DOHH2 (cell line): ENCODE measurements around the gene RUFY4.
"Not testable (repeated sequence)": the region's sequence is repeated elsewhere in the genome, so short reads cannot be mapped to it uniquely, and the experiment has no call there.

Experiments
- H3F3A ChIP-seq: fragments of 200-600 bp; sonication (generic), shearing (Covaris generic); 2 replicates; pipeline ENCODE4 v1.6.0; 2016; ENCODE audit warnings: antibody characterized with exemption, mild to moderate bottlenecking; ENCODE audit not compliant: control insufficient read depth, insufficient read depth
- H3K27ac ChIP-seq: fragments of 200-600 bp; sonication (generic); 2 replicates; pipeline ENCODE4 v1.5.1; 2014; ENCODE audit warnings: low read depth, mild to moderate bottlenecking, low read length, moderate library complexity
- H3K27me3 ChIP-seq: fragments of 200-600 bp; sonication (generic); 2 replicates; pipeline ENCODE4 v1.6.1; 2014; ENCODE audit warnings: mild to moderate bottlenecking, low read length, mixed read lengths; ENCODE audit not compliant: control insufficient read depth
- H3K36me3 ChIP-seq: fragments of 200-600 bp; sonication (generic); 2 replicates; pipeline ENCODE4 v1.6.1; 2014; ENCODE audit warnings: mild to moderate bottlenecking, low read length, moderate library complexity, mixed read lengths; ENCODE audit not compliant: control insufficient read depth
- H3K4me1 ChIP-seq: fragments of 200-600 bp; sonication (generic); 2 replicates; pipeline ENCODE4 v1.6.1; 2014; ENCODE audit warnings: mild to moderate bottlenecking, low read length, mixed read lengths; ENCODE audit not compliant: control insufficient read depth
- H3K4me2 ChIP-seq: fragments of 200-600 bp; sonication (generic); 2 replicates; pipeline ENCODE4 v1.6.0; 2014; ENCODE audit warnings: mild to moderate bottlenecking, low read length, moderate library complexity
- H3K4me3 ChIP-seq: fragments of 200-600 bp; sonication (generic); 2 replicates; pipeline ENCODE4 v1.5.1; 2014; ENCODE audit warnings: mild to moderate bottlenecking, low read length, mixed read lengths
- H3K79me2 ChIP-seq: fragments of 200-600 bp; sonication (generic); 2 replicates; pipeline ENCODE4 v1.6.1; 2014; ENCODE audit warnings: mild to moderate bottlenecking, low read length, mixed read lengths; ENCODE audit not compliant: control insufficient read depth
- H3K9me2 ChIP-seq: fragments of 200-600 bp; sonication (generic); replicated peaks from 2 replicates; pipeline ENCODE4 v1.6.1; 2014; ENCODE audit warnings: mild to moderate bottlenecking, low read length, mixed read lengths; ENCODE audit not compliant: control insufficient read depth
- H3K9me3 ChIP-seq: fragments of 200-600 bp; sonication (generic); 2 replicates; pipeline ENCODE4 v1.6.1; 2014; ENCODE audit warnings: antibody characterized with exemption, low read length, mixed read lengths; ENCODE audit not compliant: control insufficient read depth, insufficient read depth
- H4K20me1 ChIP-seq: fragments of 200-600 bp; sonication (generic); 2 replicates; pipeline ENCODE4 v1.6.0; 2014; ENCODE audit warnings: low read depth, mild to moderate bottlenecking, antibody characterized with exemption, low read length, moderate library complexity; ENCODE audit not compliant: control insufficient read depth, insufficient read depth
- CTCF ChIP-seq: fragments of 200-600 bp; sonication (generic); IDR thresholded peaks from one replicate; pipeline ENCODE4 v1.5.1; 2014; ENCODE audit warnings: antibody characterized with exemption, mild to moderate bottlenecking, low read depth, low read length; ENCODE audit not compliant: poor library complexity, severe bottlenecking
- EZH2phosphoT487 ChIP-seq: fragments of 200-600 bp; sonication (generic); IDR thresholded peaks from 2 replicates; pipeline ENCODE4 v1.6.1; 2017; ENCODE audit warnings: borderline replicate concordance, mild to moderate bottlenecking, antibody characterized with exemption, low read length, moderate library complexity, mixed read lengths

The RUFY4 gene

GRCh38 chr2:218033590-218034496 is 35.2 kb upstream of the RUFY4 start:
- H4K20me1 ChIP-seq: no peaks in the 10 kb centered on the region
- H3K9me3 ChIP-seq: no peaks in the 10 kb centered on the region
- H3K9me2 ChIP-seq: no peaks in the 10 kb centered on the region
- no peaks in the 10 kb centered on the region for H3F3A ChIP-seq
- H3K4me3 ChIP-seq: no peak overlapping the region
- no peak overlapping the region for H3K27ac ChIP-seq
- H3K4me1 ChIP-seq: peaks cover 3% of the 10 kb centered on the region
- no peak overlapping the region for H3K4me2 ChIP-seq
- H3K27me3 ChIP-seq: peaks cover 3% of the 10 kb centered on the region
- no peaks in the 10 kb centered on the region for H3K36me3 ChIP-seq
- TF ChIP-seq CTCF (no peak), EZH2phosphoT487 (no peak)
- H3K79me2 ChIP-seq: no peaks in the 10 kb centered on the region

GRCh38 chr2:218034497-218035213 is 34.4 kb upstream of the RUFY4 start:
- H3K4me2 ChIP-seq: peak overlapping the region; percentile 40
- not testable (repeated sequence) for H3K79me2 ChIP-seq, H3K9me2 ChIP-seq, H3K27ac ChIP-seq, H3K27me3 ChIP-seq, H3K9me3 ChIP-seq, H4K20me1 ChIP-seq, H3K4me3 ChIP-seq, H3K4me1 ChIP-seq, H3K36me3 ChIP-seq, H3F3A ChIP-seq
- TF ChIP-seq CTCF: peak; percentile 67

GRCh38 chr2:218035463-218036100 is 33.5 kb upstream of the RUFY4 start:
- TF ChIP-seq CTCF (no peak), EZH2phosphoT487 (no peak)
- Histone ChIP-seq H3K4me3 (no peak overlapping the region), H3K4me2 (no peak overlapping the region), H3K36me3 (no peaks in the 10 kb centered on the region), H3K27ac (no peak overlapping the region), H4K20me1 (no peaks in the 10 kb centered on the region), H3K79me2 (no peaks in the 10 kb centered on the region), H3K9me3 (no peaks in the 10 kb centered on the region), H3K9me2 (no peaks in the 10 kb centered on the region), H3F3A (no peaks in the 10 kb centered on the region), H3K4me1 (peaks cover 3% of the 10 kb centered on the region), H3K27me3 (peaks cover 12% of the 10 kb centered on the region)
